GM18951 (cell line): ENCODE measurements around the gene APPL1.
"Not testable (repeated sequence)": the region's sequence is repeated elsewhere in the genome, so short reads cannot be mapped to it uniquely, and the experiment has no call there.

Experiments
- POLR2A ChIP-seq: IDR thresholded peaks from 4 replicates; pipeline ENCODE4 v1.6.1; 2011; ENCODE audit warnings: mild to moderate bottlenecking; ENCODE audit not compliant: insufficient read length, insufficient read depth; ENCODE audit errors: extremely low read depth
- in situ Hi-C: fragments of 300-500 bp; cut with MboI; formaldehyde crosslinking; loops from one replicate; pipeline ENCODE4 v1.12.0; 2022; ENCODE audit warnings: low sequenced_read_pairs, mixed read lengths, inconsistent platforms; ENCODE audit not compliant: unreplicated experiment

APPL1 gene

GRCh38 chr3:57287205-57287604, 59.7 kb downstream of the APPL1 start:
- in situ Hi-C loops, result no loop called here
- no peak for TF ChIP-seq POLR2A

- no peak for TF ChIP-seq POLR2A
- in situ Hi-C loops, result no loop called here
Measured at GRCh38 chr3:57288403-57288802, 60.9 kb downstream of the APPL1 start.

GRCh38 chr3:57292159-57292896, 64.8 kb downstream of the APPL1 start, which contains the start of gene ASB14:
ASB14 (minus strand) TSS chr3:57292685; CDS start chr3:57292033, 652 bp downstream.
- in situ Hi-C loops, result no loop called here
- no peak for TF ChIP-seq POLR2A

GRCh38 chr3:57292897-57293526, 65.5 kb downstream of the APPL1 start:
- no peak for TF ChIP-seq POLR2A
- in situ Hi-C loops, result no loop called here

GRCh38 chr3:57298041-57298440, 70.5 kb downstream of the APPL1 start:
- in situ Hi-C loops, result no loop called here
- TF ChIP-seq POLR2A, result no peak

- in situ Hi-C loops, result not testable (repeated sequence)
Measured at GRCh38 chr3:57303520-57303919, 76.0 kb downstream of the APPL1 start.

- TF ChIP-seq POLR2A, result no peak
- in situ Hi-C loops, result no loop called here
Measured at GRCh38 chr3:57309769-57310360, 82.3 kb downstream of the APPL1 start.

GRCh38 chr3:57314204-57314603, 86.7 kb downstream of the APPL1 start:
- in situ Hi-C loops, result no loop called here
- no peak for TF ChIP-seq POLR2A
